ENCODE data around the gene MYH8.

Gene MYH8

DNA sequence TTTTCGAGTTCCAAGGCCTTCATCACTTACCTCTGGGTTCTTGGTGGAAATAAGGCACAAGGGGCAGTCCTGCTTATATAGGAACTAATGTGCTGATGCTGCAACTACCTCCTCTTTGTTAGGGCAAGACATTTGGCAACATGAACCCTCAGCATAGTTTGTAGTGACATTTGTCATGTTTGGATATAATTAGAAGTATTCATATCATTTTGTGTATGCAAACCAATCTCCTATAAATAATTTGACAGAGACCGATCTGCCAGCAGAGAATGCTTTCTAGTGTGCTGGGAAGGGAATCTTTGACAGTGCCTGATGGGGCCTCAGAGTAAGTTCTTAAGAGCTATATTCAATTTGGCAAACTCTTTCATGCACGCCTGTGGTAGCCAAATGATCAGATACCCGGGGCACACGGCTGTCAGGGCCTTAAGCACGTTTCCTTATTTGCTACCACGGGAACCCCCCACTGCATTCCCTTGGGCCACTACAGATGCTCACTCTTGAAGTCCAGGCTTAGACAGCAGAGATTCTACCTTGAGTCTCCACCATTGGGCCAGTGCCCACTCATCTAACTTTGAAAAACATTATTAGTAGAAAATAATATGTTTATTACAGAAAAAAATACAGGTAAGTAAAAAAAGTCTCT lies at the start of gene MYH8:
Gene MYH8, minus strand, starts transcription at position 51 of the 643 bp plus-strand sequence. CDS start 1,723 bp downstream, outside the sequence.
- no peak for DNase-seq

GRCh38 chr17:10469459-10469858 lies 47.7 kb upstream of the MYH8 start, which contains the start of gene MYH4:
TSS of gene MYH4 (minus strand) at chr17:10469559. CDS start at chr17:10466745, 2,814 bp downstream.
- no peak for DNase-seq

GRCh38 chr17:10463402-10463801 lies 41.7 kb upstream of the MYH8 start:
- DNase-seq: no peak

DNA sequence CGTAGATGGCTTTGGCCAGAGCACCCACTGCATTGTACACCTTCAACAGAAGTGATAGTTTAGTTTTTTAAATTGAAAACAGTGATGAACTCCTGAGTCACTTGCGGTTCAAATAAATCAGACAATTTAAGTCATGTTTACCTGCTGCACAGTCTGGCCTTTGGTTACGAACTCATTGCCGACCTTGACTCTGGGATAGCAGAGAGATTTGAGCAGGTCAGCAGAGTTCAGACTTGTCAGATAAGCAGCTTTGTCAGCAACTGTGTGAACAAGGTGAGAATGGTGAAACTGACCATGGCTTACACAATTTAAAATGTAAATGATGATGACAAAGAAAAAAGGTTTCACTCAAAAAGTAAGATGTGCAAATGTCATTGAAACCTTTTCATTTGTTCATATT lies 38.3 kb upstream of the MYH8 start:
- DNase-seq: no peak

DNA sequence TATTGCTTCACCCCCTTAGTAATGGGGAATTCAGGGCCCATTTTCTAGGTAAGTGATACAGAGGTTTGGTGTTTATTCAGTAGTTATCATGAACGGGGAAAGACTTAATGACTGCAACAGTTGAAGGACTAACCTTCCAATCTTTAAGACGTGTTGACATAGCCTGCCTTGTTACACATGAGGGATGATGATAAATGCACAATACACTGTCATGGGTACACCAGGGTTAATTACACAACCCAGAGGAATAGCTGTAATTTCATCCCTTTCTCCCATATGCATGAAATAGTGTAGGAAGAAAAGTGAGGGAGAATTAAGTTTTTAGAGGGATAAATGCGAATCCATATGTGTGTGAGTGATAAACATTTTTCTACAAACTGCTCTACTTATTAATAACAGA lies 37.0 kb upstream of the MYH8 start:
- DNase-seq: no peak

DNA sequence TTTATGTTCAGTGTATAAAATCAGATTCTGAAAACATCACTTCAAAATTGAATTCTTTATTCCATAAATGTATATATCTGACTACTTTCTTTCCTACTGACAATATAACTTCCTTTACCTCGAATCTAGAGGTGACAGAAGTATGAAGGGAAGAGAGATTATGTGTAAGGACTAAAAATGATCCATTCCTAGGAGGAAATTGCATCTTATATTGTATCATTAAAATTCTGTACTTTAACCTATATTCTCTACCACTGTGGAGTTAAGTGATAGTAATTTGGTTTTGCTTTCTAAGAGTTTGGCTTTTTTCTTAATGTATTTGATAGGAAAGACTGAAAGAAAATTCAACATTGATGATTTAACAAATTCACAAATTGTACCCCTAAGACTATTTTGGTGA lies 36.2 kb upstream of the MYH8 start:
- no peak for DNase-seq

DNA sequence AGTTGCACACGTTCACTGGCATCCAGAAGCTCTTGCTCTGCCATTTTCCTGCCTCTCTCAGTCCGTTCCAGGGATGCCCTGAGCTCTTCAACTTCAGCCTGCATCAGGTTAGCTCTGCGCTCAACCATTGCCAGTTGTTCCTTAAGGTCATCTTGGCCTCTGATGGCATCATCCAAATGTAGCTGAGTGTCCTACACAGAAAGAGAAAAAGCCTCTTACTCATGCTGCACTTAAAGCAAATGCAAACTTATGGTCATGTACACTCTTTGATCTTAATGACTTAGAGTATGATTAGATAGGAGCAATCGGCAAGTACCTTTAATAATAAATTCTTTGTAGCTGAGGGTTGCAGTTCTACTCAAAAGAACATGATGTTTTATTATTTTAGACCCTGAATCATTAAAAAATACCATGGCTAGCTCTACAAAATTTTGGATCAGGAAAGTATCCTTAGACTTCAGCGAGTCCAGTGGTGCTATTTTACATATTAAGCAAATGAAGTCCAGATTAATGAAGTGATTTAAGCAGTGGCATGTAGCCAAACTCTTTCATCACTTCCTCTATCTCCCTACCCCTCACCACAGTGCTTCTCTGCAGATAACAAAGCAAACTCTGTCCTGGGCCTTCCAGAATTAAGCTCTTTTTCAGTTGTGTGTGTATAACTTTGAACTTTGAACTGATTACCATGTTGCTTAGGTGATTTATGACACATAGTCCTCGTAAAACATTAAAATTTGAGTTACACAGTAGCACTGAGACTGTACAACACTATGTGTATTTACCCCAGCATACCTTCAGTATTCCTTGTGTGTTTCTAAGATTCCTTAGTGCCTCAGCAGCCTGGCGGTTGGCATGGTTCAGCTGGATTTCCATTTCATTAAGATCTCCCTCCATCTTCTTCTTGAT lies 25.5 kb upstream of the MYH8 start:
- no peak for DNase-seq

- DNase-seq: no peak
Measured at GRCh38 chr17:10439816-10440215, 18.1 kb upstream of the MYH8 start.

DNA sequence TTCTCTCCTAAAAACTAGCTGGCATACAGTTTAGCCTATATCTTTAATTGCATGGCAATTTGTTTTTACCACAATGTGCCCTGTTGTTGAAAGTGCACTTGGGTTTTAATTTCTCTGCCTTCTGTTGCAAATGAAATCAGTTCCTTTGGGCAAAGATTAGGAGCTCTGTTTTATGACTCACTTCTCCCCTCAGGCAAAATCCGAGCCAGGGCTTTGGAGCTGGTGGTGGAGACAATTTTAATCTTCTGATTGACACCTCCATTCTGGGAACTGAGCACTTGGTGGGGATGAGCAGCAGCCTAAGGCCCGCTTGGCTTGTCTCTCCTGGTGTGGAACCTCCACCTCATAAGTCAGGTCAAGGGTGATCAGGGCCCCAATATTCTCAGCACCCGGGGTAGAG lies 13.3 kb upstream of the MYH8 start:
- DNase-seq: no peak

- no peak for DNase-seq
Measured at GRCh38 chr17:10429421-10430045, 7.8 kb upstream of the MYH8 start.

GRCh38 chr17:10428781-10429180 lies 7.0 kb upstream of the MYH8 start:
- no peak for DNase-seq

DNA sequence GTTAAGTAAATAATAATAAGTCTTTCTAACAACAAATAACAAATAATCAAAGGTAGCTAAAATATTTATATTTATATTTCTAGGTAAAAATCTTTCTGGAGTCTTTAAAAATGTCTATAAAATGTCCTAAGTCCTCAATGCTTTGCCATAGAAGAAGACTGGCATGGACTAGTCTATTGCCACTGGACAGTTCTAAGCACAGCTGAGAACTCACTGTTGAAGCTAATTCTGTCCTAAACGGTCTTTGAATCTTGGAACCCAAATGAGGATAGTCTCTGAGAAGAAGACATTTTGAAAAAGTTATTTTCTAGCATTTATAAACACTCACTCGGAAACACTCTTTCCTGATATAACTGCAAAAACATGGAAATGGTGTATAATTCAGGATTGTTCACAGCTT lies 539 bp downstream of the MYH8 start:
- DNase-seq: no peak

DNA sequence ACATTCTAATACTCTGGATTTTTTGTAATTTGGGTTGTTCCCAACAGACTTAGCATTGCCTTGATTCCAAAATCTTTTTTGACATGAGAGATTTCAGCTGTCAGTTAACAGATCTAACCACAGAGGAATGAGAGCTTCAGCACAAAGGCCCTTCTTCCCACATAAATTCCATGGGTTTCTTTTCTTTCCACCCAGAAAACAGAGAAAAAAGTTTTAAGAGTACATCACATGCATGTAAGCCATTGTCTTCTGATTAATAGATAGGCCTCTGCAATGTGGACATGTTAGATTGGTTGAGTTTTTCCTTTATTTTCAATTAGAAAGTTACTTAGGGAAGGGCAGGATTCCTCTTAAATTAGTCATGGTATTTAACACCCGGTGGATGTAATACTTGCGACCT lies 939 bp downstream of the MYH8 start:
- DNase-seq: no peak

DNA sequence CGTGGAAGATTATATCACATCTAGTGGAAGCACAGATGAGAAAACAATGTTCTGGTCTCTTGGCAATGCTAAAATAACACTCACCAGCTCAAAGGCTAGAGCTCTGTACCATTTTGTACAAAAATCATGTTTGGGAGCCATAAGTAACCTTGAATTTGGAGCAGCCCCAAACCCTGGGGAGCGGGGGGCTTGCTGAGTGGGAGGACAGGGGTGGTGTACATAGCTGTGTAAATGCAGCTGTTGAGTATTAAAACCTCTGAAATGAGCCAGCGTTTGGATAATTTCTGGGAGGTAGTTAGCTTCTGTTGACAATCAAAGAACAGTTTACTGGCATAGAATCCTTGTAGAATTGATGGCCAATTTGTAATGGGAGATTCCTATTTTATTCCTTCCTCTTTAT lies 4.3 kb downstream of the MYH8 start:
- DNase-seq: no peak

GRCh38 chr17:10415161-10415560 lies 6.6 kb downstream of the MYH8 start:
- DNase-seq: no peak

DNA sequence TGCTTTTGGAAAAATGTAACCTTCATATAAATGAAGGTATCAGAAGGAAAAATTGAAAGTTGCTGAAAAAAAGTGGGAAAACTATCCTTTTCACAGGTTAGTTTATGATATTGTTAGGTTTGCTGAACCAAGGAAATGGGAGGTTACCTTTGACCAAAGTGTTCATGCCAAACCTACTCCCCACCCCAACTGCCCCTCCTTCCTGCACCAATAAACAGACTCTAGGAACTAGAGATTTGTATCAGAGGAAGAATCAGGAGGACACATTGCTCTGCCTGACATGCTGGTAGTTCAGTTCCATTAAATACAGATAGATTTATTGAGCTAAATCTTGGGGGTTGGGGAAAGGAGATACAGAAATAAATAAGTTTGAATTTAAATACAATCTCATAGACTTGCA lies 18.2 kb downstream of the MYH8 start:
- DNase-seq: no peak

DNA sequence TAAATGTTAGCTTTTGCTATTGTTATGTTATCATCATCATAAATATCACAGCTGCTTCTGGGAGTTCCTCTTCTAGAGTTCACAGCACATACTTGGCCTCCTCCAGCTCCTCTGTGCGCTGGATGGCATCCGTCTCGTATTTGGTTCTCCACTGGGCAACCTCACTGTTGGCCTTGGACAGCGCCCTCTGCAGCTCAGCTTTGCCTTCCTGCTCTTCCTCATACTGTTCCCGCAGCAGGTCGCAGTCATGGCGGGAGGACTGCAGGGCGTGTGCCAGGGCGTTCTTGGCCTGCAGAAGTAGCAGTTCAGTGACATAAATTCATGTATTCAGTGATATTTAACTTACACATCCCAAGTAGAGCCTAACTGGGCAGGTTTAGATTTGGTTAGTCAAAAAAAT lies 23.4 kb downstream of the MYH8 start:
- no peak for DNase-seq

DNA sequence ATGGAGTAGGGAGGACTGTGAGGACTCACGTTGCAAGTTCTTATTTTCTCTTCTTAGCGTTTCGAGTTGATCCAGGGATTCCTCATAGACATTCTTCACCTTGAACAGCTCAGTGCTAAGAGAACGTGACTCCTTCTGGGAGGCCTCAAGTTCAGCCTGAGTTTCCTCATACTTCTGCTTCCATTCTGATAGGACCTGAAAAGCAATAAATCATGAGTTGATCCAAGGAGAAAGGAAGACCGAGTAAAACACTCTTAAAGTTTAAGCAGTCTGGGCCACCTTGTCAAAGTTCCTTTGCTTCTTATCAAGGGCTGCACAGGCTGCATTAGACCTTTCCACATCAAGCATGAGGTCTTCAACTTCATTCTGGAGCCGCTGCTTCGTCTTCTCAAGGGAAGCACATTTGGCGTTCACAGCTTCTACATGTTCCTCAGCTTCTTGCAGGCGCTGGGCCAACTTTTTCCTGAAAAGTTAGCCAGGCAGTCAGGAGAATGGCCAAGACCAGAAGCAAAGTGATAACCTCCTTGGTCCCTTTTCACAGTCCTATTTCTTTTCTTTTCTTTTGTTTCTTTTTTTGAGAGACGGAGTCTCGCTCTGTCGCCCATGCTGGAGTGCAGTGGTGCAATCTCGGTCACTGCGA lies 25.1 kb downstream of the MYH8 start:
- DNase-seq: no peak

GRCh38 chr17:10394201-10394887 lies 27.4 kb downstream of the MYH8 start:
- no peak for DNase-seq

GRCh38 chr17:10392880-10393279 lies 28.9 kb downstream of the MYH8 start:
- no peak for DNase-seq

DNA sequence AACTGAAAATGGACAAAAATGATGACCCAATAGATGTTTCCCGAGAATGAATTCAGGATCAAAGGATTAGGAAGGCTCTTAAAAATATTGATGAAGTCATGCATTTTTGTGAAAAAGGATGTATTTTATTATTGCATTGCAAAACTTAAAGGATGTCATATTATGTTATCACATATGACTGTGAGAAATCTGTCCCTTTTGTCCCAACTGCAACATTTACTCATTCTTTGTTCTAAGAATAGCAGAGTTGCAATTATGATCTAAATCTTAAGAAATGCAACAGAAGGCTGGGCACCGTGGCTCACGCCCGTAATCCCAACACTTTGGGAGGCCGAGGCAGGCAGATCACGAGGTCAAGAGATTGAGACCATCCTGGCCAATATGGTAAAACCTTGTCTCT lies 35.9 kb downstream of the MYH8 start:
- no peak for DNase-seq

DNA sequence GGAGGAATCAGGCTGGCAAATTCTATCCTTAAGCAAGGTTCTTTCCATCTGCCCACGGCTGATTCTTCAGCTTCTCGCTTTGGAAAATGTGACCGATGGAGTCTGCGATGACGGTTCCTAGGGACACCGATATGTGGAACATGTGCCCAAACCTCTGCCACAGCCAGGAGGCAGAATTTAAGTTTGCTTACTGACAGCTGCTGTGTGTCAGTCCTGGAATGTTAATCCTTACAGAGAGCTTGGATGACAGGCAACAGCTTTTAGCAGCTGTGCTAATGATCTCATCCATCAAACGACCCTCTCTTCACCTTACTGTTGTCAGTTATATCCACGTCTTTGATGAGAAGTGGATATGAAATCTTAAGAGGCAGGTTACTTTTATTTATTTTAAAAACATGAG lies 37.6 kb downstream of the MYH8 start:
- DNase-seq: no peak
